HG03095 (cell line): ENCODE measurements around the gene DCAF15.
"Not testable (repeated sequence)": the region's sequence is repeated elsewhere in the genome, so short reads cannot be mapped to it uniquely, and the experiment has no call there.

Experiments
- ATAC-seq: cut with Tn5 transposase; IDR thresholded peaks from one replicate; pipeline ENCODE4 v1.9.1; 2021; ENCODE audit warnings: moderate library complexity; ENCODE audit not compliant: unreplicated experiment

Gene DCAF15, protein sequence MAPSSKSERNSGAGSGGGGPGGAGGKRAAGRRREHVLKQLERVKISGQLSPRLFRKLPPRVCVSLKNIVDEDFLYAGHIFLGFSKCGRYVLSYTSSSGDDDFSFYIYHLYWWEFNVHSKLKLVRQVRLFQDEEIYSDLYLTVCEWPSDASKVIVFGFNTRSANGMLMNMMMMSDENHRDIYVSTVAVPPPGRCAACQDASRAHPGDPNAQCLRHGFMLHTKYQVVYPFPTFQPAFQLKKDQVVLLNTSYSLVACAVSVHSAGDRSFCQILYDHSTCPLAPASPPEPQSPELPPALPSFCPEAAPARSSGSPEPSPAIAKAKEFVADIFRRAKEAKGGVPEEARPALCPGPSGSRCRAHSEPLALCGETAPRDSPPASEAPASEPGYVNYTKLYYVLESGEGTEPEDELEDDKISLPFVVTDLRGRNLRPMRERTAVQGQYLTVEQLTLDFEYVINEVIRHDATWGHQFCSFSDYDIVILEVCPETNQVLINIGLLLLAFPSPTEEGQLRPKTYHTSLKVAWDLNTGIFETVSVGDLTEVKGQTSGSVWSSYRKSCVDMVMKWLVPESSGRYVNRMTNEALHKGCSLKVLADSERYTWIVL

DNA sequence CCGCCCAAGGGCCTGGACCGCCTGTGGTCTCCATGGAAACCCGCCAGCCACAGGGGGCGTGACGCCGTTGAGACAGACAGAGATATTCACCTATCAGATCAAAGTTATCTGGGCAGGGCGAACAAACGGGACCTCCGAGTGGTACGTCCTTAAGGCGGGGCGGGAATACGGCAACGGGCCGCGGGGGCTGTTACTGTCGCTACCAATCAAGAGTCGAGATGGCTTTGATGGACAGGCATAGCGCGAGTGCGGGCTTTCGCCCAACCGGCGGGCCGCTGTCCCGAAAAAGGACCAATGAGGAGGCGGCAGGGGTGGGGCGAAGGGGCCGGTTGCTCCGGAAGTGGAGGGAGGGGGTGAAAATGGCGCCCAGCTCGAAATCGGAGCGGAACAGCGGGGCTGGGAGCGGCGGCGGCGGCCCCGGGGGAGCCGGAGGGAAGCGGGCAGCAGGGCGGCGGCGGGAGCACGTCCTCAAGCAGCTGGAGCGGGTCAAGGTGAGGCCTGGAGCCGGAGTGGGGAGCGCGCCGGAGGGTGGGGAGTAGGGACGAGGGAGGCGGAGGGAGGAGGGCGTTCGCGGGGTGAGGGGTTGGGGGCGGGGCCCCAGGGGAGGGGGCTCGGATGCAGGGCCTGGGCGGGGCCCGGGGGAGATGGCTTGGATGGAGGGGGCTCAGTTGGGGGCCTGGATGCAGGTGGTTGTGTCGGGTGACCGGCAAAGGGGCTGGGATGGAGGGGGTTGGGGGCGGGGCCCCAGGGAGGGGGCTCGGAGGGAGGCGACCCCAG, at the start of gene DCAF15:
DCAF15 (plus strand) TSS at position 356 of the 777 bp plus-strand sequence; CDS start at position 360, 4 bp downstream.
- ATAC-seq, result peak; percentile 97

DNA sequence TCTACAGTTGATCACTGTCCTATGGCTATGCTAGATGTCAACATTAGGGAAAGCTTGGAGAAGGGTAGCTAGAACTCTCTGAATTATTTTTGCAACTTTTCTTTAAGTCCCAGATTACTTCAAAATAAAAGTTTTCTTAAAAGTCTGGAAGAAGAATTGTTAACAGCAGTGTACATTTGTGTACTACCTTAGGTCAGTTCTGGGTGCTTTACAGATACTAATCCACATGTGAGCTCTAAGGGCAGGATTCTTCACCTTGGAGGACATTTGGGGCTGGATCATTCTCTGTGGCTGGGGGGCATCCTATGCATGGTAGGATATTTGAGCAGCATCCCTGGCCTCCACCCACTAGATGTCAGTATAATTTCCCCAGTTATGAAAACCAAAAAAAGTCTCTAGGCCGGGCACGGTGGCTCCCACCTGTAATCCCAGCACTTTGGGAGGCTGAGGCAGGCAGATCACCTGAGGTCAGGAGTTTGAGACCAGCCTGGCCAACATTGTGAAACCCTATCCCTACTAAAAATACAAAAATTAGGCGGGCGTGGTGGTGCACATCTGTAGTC, 49.2 kb upstream of the DCAF15 start:
- no peak for ATAC-seq

DNA sequence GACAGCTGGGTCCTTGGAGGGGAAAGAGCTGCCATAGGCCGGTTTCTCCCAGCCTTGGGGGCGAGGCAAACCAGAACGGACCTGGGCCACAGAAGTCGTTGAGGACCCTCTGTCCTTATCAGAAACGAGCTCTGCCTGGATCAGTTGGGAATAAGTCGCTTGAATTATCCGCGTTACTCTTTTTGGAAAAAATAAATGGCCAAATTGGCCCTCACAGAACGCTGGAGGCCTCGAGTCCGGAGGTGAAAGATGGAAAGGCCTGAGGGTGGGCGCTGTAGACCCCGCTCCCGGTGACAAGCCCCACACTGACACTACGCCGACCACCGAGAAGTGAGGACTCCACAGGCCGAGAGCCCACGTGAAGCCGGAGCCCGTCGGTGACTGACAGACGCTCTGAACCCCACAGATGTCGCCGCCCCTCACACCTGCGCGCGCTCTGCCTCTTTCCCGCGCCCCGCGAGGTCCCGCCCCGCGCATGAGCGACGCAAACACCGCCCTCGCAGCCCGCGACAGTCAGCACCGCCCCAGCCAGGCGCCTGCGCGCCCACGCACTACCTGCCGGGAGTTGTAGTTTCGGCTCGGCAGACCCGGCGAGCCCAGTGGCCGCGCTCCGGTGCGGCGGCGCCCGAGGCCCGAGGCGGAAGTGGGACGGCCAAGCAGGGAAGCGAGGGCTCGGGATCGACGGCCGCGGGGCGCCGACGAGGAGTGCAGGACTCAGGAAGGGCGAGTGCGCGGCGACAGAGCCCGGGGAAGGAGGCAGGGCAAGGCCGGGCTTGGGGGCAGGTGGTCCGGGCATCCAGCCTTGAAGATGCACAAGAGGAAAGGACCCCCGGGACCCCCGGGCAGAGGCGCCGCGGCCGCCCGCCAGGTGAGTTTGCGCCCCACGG, 46.4 kb upstream of the DCAF15 start, which contains the start of the genes BRME1 and CC2D1A:
BRME1 (minus strand) TSS at position 484 of the 887 bp plus-strand sequence. CDS start 1,225 bp downstream, outside the sequence.
CC2D1A (plus strand) TSS at position 568 of the 887 bp plus-strand sequence; CDS start at position 809, 241 bp downstream.
- ATAC-seq, result peak; percentile 83

DNA sequence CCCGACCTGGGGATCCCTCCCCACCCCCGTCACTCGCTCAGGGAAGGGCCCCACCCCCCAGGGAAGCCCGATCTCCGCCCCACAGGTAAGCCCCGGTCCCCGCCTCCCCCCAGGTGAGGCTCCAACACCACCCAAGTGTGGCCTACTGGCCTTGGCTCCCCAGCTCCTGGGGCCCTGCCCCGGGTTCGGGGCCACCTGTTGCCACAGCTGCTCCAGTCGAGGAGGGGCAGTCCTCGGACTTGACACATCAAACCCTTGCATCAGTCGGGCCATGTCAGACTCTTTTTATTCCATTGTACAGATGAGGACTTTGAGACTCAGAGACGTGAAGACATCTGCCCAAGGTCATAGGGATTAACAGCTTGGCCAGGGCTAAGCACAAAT, 45.8 kb upstream of the DCAF15 start:
- ATAC-seq, result no peak

DNA sequence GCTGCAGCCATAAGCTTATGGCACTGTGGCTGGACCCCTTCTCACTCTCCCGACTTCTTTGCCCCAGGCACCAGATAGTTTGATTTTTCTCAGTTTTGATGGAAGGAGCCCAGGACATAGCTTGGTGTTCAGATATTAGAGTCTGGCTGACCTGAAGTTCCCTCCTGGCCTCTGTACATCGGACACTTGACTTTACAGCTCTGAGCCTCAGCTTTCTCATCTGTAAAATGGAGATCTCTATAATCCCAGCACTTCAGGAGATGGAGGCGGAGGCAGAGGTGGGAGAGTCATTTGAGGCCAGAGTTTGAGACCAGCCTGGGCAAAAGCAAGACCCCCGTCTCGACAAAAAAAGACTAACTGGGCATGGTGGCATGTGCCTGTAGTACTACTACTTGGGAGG, 45.4 kb upstream of the DCAF15 start:
- ATAC-seq, result no peak

DNA sequence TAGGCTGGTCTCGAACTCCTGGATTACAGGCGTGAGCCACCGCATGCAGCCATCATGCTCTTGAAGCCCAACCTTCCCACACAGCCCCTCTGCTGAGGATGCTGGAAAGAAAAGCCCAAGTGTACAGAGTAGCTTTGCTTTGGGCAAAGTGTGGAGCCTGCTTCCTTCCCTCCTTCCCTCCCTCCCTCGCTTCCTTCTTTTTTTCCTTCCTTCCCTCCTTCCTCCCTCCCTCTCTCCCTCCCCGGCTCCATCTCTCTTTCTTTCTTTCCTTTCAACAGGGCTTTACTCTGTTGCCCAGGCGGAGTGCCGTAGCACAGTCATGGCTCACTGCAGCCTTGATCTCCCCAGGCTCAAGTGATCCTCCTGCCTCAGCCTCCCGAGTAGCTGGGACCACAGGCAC, 43.6 kb upstream of the DCAF15 start:
- ATAC-seq, result no peak

DNA sequence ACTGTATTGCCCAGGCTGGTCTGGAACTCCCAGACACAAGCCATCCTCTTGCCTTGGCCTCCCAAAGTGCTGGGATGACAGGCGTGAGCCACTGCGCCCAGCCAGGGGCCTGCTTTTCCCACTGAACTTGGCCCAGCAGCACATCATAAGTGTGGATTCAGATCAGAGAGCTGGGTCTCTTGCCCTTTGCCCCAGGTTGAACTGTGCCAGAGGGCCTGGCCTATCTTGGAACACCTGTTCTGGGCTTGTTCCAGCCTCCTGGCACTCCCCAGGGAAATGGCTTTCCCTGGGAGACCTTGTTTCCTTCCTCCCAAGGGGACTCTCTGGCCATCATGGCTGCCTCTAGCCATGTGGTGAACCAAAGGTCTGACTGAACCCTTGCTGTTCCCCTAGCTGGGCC, 42.9 kb upstream of the DCAF15 start:
- no peak for ATAC-seq

DNA sequence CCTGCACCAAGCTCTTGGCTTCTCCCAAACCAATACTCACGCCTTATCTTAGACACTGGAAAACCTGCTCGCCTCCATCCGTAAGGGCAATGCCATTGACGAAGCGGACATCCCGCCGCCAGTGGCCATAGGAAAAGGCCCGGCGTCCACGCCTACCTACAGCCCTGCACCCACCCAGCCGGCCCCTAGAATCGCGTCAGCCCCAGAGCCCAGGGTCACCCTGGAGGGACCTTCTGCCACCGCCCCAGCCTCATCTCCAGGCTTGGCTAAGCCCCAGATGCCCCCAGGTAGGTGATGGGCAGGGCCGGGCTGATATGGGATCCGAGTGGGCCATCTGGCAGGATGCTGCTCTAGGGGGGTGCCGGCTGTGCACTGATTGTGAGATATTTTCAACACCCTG, 39.0 kb upstream of the DCAF15 start:
- ATAC-seq, result no peak

DNA sequence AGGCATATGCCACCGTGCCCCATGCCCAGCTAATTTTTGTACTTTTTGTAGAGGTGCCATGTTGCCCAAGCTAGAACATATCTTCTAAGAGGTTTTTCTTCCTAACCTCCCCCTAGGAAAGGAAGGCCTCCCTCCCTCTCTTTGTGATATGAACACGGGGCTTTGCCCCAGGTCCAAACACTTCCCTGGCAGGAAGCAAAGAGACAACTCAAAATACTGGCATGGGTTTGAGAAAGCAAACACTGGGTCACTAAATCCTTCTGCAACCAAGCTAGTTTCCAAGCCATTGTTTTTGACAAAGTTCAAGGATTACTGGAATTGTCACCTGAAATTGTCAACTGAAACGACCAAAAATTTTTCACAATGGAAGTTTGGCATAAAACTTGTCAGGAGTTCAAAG, 37.5 kb upstream of the DCAF15 start:
- ATAC-seq, result no peak

DNA sequence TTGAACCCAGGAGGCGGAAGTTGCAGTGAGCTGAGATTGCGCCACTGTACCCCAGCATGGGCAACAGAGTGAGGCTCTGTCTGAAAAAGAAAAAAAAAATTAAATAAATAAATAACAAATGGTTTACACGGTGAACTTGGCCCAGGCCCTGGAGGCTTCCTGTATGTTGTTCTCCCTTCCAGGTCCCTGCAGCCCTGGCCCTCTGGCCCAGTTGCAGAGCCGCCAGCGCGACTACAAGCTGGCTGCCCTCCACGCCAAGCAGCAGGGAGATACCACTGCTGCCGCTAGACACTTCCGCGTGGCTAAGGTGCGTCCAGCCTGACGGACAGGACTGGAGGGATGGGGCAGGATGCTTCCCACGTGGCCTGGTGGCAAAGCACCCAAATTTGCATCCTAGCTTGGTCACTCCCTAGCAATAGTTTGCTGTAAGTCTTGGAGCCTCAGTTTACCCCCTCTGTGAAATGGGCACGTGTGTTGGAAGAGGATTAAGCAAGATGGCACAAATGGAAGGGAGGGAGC, 34.4 kb upstream of the DCAF15 start:
- no peak for ATAC-seq

DNA sequence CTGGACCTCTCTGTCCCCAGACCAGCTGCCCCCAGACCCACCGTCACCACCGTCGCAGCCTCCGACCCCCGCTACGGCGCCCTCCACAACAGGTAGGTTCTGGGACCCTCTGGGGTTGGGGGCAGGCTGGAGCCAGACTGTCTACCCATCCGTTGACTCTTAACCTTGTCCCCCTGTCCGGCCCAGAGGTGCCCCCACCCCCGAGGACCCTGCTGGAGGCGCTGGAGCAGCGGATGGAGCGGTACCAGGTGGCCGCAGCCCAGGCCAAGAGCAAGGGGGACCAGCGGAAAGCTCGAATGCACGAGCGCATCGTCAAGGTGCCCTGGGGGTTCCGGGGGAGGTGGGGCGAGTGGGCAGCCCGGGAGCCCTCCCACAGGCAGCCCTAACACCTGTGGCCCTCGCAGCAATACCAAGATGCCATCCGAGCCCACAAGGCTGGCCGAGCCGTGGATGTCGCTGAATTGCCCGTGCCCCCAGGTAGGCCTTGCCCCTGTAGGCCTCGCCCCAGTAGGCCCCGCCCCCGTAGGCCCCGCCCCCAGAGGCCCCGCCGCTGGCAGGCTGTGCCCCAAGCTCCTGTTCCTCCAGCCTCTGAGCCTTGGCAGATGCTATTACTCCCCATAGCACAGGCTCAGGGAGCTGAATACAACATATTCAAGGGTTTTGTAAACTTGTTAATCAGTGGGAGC, 33.4 kb upstream of the DCAF15 start:
- no peak for ATAC-seq

DNA sequence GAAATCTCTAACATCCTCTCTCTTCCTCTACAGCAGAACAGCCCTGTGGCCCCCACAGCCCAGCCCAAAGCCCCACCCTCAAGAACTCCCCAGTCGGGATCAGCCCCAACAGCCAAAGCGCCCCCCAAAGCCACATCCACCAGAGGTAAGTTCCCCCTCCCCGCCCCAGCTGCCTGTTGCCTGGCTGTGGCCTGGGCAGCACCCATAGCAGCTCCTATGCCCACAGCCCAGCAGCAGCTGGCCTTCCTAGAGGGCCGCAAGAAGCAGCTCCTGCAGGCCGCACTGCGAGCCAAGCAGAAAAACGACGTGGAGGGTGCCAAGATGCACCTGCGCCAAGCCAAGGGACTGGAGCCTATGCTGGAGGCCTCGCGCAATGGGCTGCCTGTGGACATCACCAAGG, 31.8 kb upstream of the DCAF15 start:
- no peak for ATAC-seq

DNA sequence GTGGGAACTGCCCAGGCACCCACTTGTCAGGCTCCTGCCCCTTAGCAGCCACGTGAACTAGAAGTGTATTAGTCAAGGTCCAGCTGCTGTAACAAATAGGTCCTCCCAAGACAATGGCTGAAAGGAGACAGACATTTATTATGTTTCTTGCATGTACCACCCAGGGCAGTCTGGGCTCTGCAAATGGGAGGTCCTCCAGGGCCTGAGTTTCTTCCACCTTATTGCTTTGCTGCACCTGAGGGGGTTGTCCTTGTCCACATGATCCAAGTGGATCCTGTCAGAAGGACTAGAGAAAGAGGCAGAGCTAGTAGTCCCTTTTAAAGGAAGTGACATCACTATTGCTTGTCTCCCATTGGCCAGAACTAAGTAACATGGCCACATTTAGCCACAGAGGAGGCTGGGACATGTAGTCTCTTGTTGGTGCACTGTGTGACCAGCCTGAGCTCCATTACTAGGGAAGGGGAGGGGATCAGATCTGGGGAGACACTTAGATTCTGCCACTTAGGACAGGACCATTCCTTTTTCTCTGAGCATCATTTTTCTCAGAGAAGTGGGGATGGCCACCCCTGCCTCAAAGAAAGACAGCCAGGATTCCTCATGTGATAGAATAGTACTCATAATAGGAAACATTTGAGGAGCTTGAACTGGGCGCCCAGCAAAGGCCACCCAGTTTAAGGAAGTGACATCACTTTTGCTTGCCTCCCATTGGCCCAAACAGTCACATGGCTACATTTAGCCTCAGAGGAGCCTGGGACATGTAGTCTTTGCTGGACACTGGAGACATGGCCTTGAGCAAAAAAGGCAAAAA, 31.2 kb upstream of the DCAF15 start:
- ATAC-seq, result no peak

DNA sequence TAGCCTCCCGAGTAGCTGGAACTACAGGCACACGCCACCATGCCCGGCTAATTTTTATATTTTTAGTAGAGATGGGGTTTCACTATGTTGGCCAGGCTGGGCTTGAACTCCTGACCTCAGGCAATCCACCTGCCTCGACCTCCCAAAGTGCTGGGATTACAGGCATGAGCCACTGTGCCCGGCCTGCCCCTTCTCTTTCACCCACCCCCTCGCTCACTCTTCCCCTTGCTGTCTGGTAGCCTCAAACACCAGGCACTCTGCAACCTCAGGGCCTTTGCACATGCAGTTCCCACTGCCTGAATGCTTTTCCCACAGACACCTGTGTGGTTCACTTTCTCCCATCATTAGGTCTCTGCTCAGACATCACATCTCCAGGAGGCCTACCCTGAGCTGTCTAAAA, 30.2 kb upstream of the DCAF15 start:
- not testable (repeated sequence) for ATAC-seq

DNA sequence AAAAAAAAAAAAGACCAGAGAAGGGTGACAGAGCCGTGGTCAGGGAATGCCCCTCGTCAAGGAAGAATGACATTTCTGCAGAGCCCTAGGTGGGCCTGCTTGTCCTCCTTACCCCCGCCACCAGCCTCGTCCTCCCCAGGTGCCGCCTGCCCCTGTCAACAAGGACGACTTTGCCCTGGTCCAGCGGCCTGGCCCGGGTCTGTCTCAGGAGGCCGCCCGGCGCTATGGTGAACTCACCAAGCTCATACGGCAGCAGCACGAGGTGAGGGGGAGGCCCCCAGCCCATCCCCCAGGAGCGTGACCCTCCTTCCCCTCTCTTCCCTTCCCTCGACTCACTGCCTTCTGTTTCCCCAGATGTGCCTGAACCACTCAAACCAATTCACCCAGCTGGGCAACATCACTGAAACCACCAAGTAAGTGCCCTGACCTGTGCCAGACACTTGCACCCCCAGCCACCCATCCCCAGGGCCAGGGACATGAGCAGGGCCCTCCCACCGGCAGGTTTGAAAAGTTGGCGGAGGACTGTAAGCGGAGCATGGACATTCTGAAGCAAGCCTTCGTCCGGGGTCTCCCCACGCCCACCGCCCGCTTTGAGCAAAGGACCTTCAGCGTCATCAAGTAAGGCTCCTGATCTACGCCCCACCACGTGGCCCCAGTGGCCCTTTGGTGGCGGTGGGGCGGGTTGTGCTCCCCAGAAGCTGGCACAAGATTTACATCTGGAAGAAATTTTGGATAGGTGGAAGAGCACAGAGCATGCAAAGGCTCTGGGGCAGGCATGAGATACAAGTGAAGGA, 28.9 kb upstream of the DCAF15 start:
- no peak for ATAC-seq

DNA sequence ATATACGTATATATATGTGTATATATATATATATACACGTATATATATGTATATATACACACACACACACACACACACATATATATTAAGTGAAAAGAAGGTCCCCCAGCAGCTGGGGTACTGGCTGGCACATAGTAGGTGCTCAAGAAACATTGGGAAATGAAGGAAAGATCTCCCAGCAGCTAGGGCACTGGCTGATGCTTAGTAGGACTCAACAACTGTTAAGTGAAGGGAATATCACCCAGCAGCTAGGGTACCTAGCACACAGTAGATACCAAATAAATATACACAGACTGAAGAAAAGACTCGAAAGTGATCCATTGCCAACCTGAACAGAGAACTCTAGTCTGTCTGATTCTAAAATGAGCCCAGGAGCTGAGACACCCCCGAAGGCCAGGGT, 26.3 kb upstream of the DCAF15 start:
- ATAC-seq, result no peak

DNA sequence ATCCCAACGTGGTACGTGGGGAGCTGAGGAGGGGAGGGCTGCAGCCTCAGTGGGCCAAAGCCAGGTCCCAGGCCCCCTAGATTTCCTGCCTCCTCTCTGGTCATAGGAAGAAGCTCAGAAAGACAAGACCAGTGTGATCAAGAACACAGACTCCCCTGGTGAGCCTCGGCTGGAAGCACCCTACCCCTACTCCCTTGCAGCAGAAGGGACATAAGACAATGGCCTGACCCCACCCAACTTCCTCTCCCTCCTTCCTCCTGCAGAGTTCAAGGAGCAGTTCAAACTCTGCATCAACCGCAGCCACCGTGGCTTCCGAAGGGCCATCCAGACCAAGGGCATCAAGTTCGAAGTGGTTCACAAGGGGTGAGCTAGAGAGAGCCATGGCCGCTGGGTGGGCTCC, 25.6 kb upstream of the DCAF15 start:
- ATAC-seq, result no peak

DNA sequence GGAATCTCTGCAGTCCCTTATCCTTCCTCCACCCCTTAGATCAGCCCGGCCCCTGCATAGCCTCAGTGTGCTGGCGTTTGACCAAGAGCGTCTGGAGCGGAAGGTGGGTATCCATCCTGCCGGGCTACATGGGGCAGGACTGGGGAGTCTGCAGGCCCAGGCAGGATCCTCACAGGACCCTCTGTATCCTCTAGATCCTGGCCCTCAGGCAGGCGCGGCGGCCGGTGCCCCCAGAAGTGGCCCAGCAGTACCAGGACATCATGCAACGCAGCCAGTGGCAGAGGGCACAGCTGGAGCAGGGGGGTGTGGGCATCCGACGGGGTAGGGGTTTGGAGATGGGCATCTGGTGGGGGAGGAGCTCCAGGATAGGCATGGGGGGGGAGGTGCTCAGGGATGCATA, 23.0 kb upstream of the DCAF15 start:
- ATAC-seq, result no peak
